ENCODE measurements around the gene ANKRD55.

The ANKRD55 gene

GRCh38 chr5:56064984-56065383, 168.1 kb downstream of the ANKRD55 start:
- no peak overlapping the region for H3K27ac ChIP-seq
- DNase-seq (ENCODE audit: low read depth, low spot score) = no peak

GRCh38 chr5:56060276-56061110, 172.6 kb downstream of the ANKRD55 start:
- no peak for DNase-seq (ENCODE audit: low read depth, low spot score)
- H3K27ac ChIP-seq = no peak overlapping the region

GRCh38 chr5:56059854-56060253, 173.3 kb downstream of the ANKRD55 start:
- DNase-seq (ENCODE audit: low read depth, low spot score) = no peak
- H3K27ac ChIP-seq = no peak overlapping the region

GRCh38 chr5:56056875-56057274, 176.3 kb downstream of the ANKRD55 start:
- no peak for DNase-seq (ENCODE audit: low read depth, low spot score)
- no peak overlapping the region for H3K27ac ChIP-seq

GRCh38 chr5:56055859-56056258, 177.3 kb downstream of the ANKRD55 start:
- H3K27ac ChIP-seq = no peak overlapping the region
- no peak for DNase-seq (ENCODE audit: low read depth, low spot score)

GRCh38 chr5:56055287-56055686, 177.8 kb downstream of the ANKRD55 start:
- DNase-seq (ENCODE audit: low read depth, low spot score) = no peak
- no peak overlapping the region for H3K27ac ChIP-seq

GRCh38 chr5:56054666-56055065, 178.5 kb downstream of the ANKRD55 start:
- DNase-seq (ENCODE audit: low read depth, low spot score) = no peak
- no peak overlapping the region for H3K27ac ChIP-seq

- DNase-seq (ENCODE audit: low read depth, low spot score) = no peak
- no peak overlapping the region for H3K27ac ChIP-seq
These were observed 179.8 kb downstream of the ANKRD55 start for GRCh38 chr5:56053363-56053762.

GRCh38 chr5:56052735-56053134, 180.4 kb downstream of the ANKRD55 start:
- H3K27ac ChIP-seq = no peak overlapping the region
- no peak for DNase-seq (ENCODE audit: low read depth, low spot score)

- no peak for DNase-seq (ENCODE audit: low read depth, low spot score)
- no peak overlapping the region for H3K27ac ChIP-seq
These were observed 182.4 kb downstream of the ANKRD55 start for GRCh38 chr5:56050551-56051255.
